Measurements from ENCODE around the gene TRIP6.
"Not testable (repeated sequence)": the region's sequence is repeated elsewhere in the genome, so short reads cannot be mapped to it uniquely, and the experiment has no call there.

The TRIP6 gene

DNA sequence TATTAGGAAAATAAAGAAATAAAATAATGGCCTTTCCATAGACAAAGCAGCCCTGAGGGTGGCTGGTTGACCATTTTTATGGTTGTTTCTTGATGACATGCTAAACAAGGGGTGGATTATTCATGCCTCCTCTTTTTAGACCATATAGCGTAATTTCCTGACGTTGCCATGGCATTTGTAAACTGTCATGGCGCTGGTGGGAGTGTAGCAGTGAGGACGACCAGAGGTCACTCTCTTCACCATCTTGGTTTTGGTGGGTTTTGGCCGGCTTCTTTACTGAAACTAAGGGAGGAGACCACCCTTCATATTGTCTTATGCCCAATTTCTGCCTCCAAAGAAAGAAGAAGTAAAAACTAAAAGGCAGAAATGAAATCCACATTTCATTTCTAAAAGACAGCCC lies 52.1 kb downstream of the TRIP6 start:
- not testable (repeated sequence) for H3K36me3 Mint-ChIP-seq; H3K27ac Mint-ChIP-seq; H3K4me1 Mint-ChIP-seq; ATAC-seq (ENCODE audit: low read depth); H3K9me3 Mint-ChIP-seq; DNase-seq (ENCODE audit: low spot score in 2 of 2); H3K4me3 Mint-ChIP-seq
- H3K27me3 Mint-ChIP-seq, result peaks cover 22% of the 10 kb centered on the region

DNA sequence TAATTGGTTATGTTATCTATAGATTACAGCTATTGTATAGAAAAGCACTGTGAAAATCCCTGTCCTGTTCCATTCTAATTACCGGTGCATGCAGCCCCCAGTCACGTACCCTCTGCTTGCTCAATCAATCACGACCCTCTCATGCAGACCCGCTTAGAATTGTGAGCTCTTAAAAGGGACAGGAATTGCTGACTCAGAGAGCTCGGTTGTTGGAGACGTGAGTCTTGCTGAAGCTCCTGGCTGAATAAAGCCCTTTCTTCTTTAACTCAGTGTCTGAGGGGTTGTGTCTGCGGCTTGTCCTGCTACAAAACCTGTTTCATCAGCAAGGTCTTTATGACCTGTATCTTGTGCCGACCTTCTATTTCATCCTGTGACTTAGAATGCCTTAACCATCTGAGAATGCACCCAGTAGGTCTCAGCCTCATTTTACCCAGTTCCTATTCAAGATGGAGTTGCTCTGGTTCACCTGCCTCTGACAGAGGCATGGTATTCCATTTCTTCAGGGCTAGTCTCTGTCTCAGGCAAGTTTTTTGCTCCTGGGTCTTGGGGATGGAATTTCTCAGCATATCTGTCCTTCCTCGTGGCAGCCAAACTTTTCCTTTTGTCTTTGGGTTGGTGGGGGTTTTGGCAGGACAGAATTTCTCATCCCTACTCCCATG lies 52.7 kb downstream of the TRIP6 start:
- not testable (repeated sequence) for DNase-seq (ENCODE audit: low spot score in 2 of 2); H3K4me1 Mint-ChIP-seq; H3K4me3 Mint-ChIP-seq; H3K9me3 Mint-ChIP-seq; H3K27ac Mint-ChIP-seq; H3K36me3 Mint-ChIP-seq; ATAC-seq (ENCODE audit: low read depth)
- peaks cover 20% of the 10 kb centered on the region for H3K27me3 Mint-ChIP-seq

DNA sequence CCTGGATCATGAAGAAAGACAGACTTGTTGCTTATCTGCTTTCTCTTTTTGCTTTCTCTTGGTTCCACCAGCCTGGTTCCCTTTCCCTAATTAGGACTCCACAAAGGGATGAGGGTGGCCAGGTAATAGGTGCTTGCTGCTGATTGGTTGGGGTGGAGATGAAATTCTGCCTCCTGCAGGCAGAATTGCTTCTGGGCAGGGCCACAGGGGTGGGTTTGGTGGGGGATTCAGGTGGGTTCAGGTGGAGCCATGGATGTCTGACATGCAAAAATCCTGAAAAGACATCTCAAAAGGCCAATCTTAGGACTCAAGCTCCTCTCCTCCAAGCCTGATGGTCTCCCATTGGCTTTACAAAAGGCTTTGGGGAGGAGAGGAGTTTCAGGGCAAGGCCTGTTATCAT lies 53.9 kb downstream of the TRIP6 start:
- no peak overlapping the region for H3K27ac Mint-ChIP-seq
- no peaks in the 10 kb centered on the region for H3K4me1 Mint-ChIP-seq
- peaks cover 17% of the 10 kb centered on the region for H3K27me3 Mint-ChIP-seq
- ATAC-seq (ENCODE audit: low read depth) (no peak), DNase-seq (ENCODE audit: low spot score in 2 of 2) (no peak)
- no peaks in the 10 kb centered on the region for H3K9me3 Mint-ChIP-seq
- no peaks in the 10 kb centered on the region for H3K36me3 Mint-ChIP-seq
- H3K4me3 Mint-ChIP-seq, result no peak overlapping the region
